Choroid plexus epithelial cell (primary cell): ENCODE results near the gene CYB561D1.

Source experiments
- DNase-seq: peaks from one replicate; pipeline ENCODE4 v3.0.0-alpha.2; 2010; ENCODE audit warnings: low read depth
- H3K4me3 ChIP-seq: 2 replicates; pipeline ENCODE4 v1.5.1; 2011; ENCODE audit warnings: low read depth, mild to moderate bottlenecking, control low read depth, low read length, moderate library complexity
- CTCF ChIP-seq: conservative IDR thresholded peaks from 2 replicates; pipeline ENCODE4 v1.5.1; 2011; ENCODE audit warnings: low read depth, mild to moderate bottlenecking, control low read depth, inconsistent platforms, low read length, moderate library complexity

The CYB561D1 gene

GRCh38 chr1:109521002-109521951 lies 27.4 kb downstream of the CYB561D1 start:
- no peak for TF ChIP-seq CTCF
- no peak for DNase-seq
- H3K4me3 ChIP-seq = no peak overlapping the region

GRCh38 chr1:109522026-109522425 lies 28.1 kb downstream of the CYB561D1 start:
- H3K4me3 ChIP-seq = no peak overlapping the region
- DNase-seq = no peak
- no peak for TF ChIP-seq CTCF

- H3K4me3 ChIP-seq = no peak overlapping the region
- TF ChIP-seq CTCF = no peak
Observed at GRCh38 chr1:109523706-109524105, 29.8 kb downstream of the CYB561D1 start.

GRCh38 chr1:109527098-109527811 lies 33.4 kb downstream of the CYB561D1 start:
- DNase-seq = no peak
- no peak for TF ChIP-seq CTCF
- no peak overlapping the region for H3K4me3 ChIP-seq

More at GRCh38 chr1:109523706-109524105, 29.8 kb downstream of the CYB561D1 start:
- DNase-seq = no peak

- no peak for DNase-seq
- H3K4me3 ChIP-seq = no peak overlapping the region
- no peak for TF ChIP-seq CTCF
Observed at GRCh38 chr1:109527846-109528695, 34.2 kb downstream of the CYB561D1 start.

- TF ChIP-seq CTCF = no peak
- no peak for DNase-seq
- no peak overlapping the region for H3K4me3 ChIP-seq
Observed at GRCh38 chr1:109528712-109529111, 34.8 kb downstream of the CYB561D1 start.
